CD14-positive monocyte (primary cell): ENCODE results near the gene LRP1B. TPM values are rescaled to one million over a fixed set of nuclear protein-coding genes. Genes with fewer than 3 reads are reported as not detected.

Experiments
- DNase-seq, 3 donors: peaks; one replicate each; pipeline ENCODE4 v3.0.0-alpha.2; 2011 to 2022
- H2AFZ ChIP-seq: 2 replicates; pipeline ENCODE4 v1.6.0; 2012; ENCODE audit warnings: mild to moderate bottlenecking, low read depth, low read length, inconsistent platforms; ENCODE audit not compliant: insufficient read depth, poor library complexity, severe bottlenecking
- H3K27ac ChIP-seq, 2 donors: 1 replicate in 1 of 2; 2 replicates in 1 of 2; pipeline ENCODE4 v1.5.1; 2012 to 2013; ENCODE audit warnings: low read length in 2 of 2, control low read depth in 1 of 2, inconsistent platforms in 1 of 2, low read depth in 1 of 2, mild to moderate bottlenecking in 1 of 2
- H3K27me3 ChIP-seq, 2 donors: one replicate each; pipeline versions ENCODE4 v1.6.0 to v1.6.1; 2011 to 2013; ENCODE audit warnings: low read length in 2 of 2; ENCODE audit not compliant: control insufficient read depth in 2 of 2, insufficient read depth in 2 of 2
- H3K36me3 ChIP-seq, 2 donors: replicated peaks in 1 of 2; 1 replicate in 1 of 2; 2 replicates in 1 of 2; pipeline versions ENCODE4 v1.5.1 to v1.6.1; 2012 to 2013; ENCODE audit warnings: low read length in 2 of 2, control low read depth in 1 of 2, inconsistent platforms in 1 of 2, mild to moderate bottlenecking in 1 of 2; ENCODE audit not compliant: insufficient read depth in 2 of 2, control insufficient read depth in 1 of 2
- H3K4me1 ChIP-seq, 2 donors: 1 replicate in 1 of 2; 2 replicates in 1 of 2; pipeline versions ENCODE4 v1.5.1 to v1.6.1; 2012 to 2013; ENCODE audit warnings: low read length in 2 of 2, control low read depth in 1 of 2, inconsistent platforms in 1 of 2, mild to moderate bottlenecking in 1 of 2, moderate library complexity in 1 of 2; ENCODE audit not compliant: insufficient read depth in 2 of 2, control insufficient read depth in 1 of 2
- H3K4me2 ChIP-seq: replicated peaks from 2 replicates; pipeline ENCODE3; 2012; ENCODE audit warnings: low read length, moderate library complexity, mild to moderate bottlenecking; ENCODE audit not compliant: poor library complexity, severe bottlenecking; ENCODE audit errors: extremely low read depth
- H3K4me3 ChIP-seq, 3 experiments: fragments of 200-600 bp in 1 of 3; sonication (generic) in 1 of 3; replicated peaks in 1 of 3; 1 replicate in 2 of 3; 2 replicates in 1 of 3; pipeline ENCODE4 v1.5.1; 2011 to 2013; ENCODE audit warnings: low read length in 3 of 3, mild to moderate bottlenecking in 3 of 3, control low read depth in 2 of 3, low read depth in 2 of 3, inconsistent platforms in 1 of 3, moderate library complexity in 1 of 3
- H3K79me2 ChIP-seq: 2 replicates; pipeline ENCODE4 v1.6.0; 2012; ENCODE audit warnings: mild to moderate bottlenecking, control low read depth, inconsistent platforms, low read length, moderate library complexity; ENCODE audit not compliant: insufficient read depth
- H3K9ac ChIP-seq: 2 replicates; pipeline ENCODE4 v1.6.0; 2017; ENCODE audit warnings: low read length, mild to moderate bottlenecking; ENCODE audit not compliant: insufficient read depth, poor library complexity, severe bottlenecking
- H3K9me3 ChIP-seq, 2 donors: replicated peaks in 1 of 2; 1 replicate in 1 of 2; 2 replicates in 1 of 2; pipeline versions ENCODE4 v1.5.1 to v1.6.1; 2012 to 2013; ENCODE audit warnings: low read length in 2 of 2, control low read depth in 1 of 2; ENCODE audit not compliant: control insufficient read depth in 1 of 2, insufficient read depth in 1 of 2
- H4K20me1 ChIP-seq: 2 replicates; pipeline ENCODE4 v1.6.0; 2012; ENCODE audit warnings: mild to moderate bottlenecking, low read length, control low read depth, moderate library complexity; ENCODE audit not compliant: insufficient read depth
- H3K27ac Mint-ChIP-seq, 7 donors: one replicate each; pipeline ENCODE4 v1.8.0; 2020; ENCODE audit warnings: mild to moderate bottlenecking in 7 of 7, mixed read lengths in 7 of 7, moderate library complexity in 6 of 7, inconsistent platforms in 2 of 7
- H3K27me3 Mint-ChIP-seq, 3 donors: one replicate each; pipeline ENCODE4 v1.8.0; 2021 to 2022; ENCODE audit warnings: low read depth in 3 of 3, mild to moderate bottlenecking in 3 of 3, mixed read lengths in 3 of 3, moderate library complexity in 3 of 3, inconsistent platforms in 1 of 3
- H3K36me3 Mint-ChIP-seq, 2 donors: one replicate each; pipeline ENCODE4 v1.8.0; 2020; ENCODE audit warnings: mixed read lengths in 2 of 2, inconsistent platforms in 1 of 2, mild to moderate bottlenecking in 1 of 2
- H3K4me1 Mint-ChIP-seq: one replicate; pipeline ENCODE4 v1.8.0; 2020; ENCODE audit warnings: mild to moderate bottlenecking, mixed read lengths
- H3K4me3 Mint-ChIP-seq, 2 donors: one replicate each; pipeline ENCODE4 v1.8.0; 2020; ENCODE audit warnings: mild to moderate bottlenecking in 2 of 2, mixed read lengths in 2 of 2, moderate library complexity in 1 of 2
- H3K9me3 Mint-ChIP-seq, 7 donors: one replicate each; pipeline ENCODE4 v1.8.0; 2020 to 2022; ENCODE audit warnings: mixed read lengths in 7 of 7, mild to moderate bottlenecking in 6 of 7, moderate library complexity in 6 of 7, inconsistent platforms in 2 of 7
- CTCF ChIP-seq: fragments of 200-600 bp; IDR thresholded peaks from one replicate; pipeline ENCODE4 v1.8.0; 2022; ENCODE audit warnings: antibody characterized with exemption, mild to moderate bottlenecking
- WGBS: methylation state at CpG from one replicate; pipeline ENCODE4 v1.1.5; 2013; ENCODE audit warnings: missing lambda C conversion rate; ENCODE audit not compliant: insufficient coverage; 5-methylcytosine and 5-hydroxymethylcytosine counted together
- intact Hi-C, 2 donors: fragments of 100-400 bp; cut with micrococcal nuclease; formaldehyde crosslinking; loops; one replicate each; pipeline versions ENCODE4 v1.15.0 to v1.15.1; 2023
- polyA plus RNA-seq, 3 donors: library from polyadenylated mRNA; depleted of rRNA in 1 of 3; unstranded in 2 of 3; stranded (reverse) in 1 of 3; fragments of 300-500 nt in 2 of 3; fragments of >200 nt in 1 of 3; fragmentation: Illumina TruSeq in 2 of 3; gene quantifications; 1 replicate in 2 of 3; 2 replicates in 1 of 3; pipeline ENCODE4 v1.2.3, GENCODE V29; 2012 to 2021

The LRP1B gene
- polyA plus RNA-seq, 3 donors = not detected

GRCh38 chr2:142178604-142179003, 47.8 kb upstream of the LRP1B start:
- no peak overlapping the region for H2AFZ ChIP-seq
- Mint-ChIP-seq H3K27me3 (peaks cover 0 to 2% (median 0%) of the 10 kb centered on the region in 3 donors), H3K4me3 (no peak overlapping the region), H3K9me3 (no peaks in the 10 kb centered on the region), H3K36me3 (no peaks in the 10 kb centered on the region), H3K27ac (no peak overlapping the region), H3K4me1 (no peaks in the 10 kb centered on the region)
- H3K4me3 ChIP-seq = no peak overlapping the region
- H3K27ac ChIP-seq = no peak overlapping the region
- no CpG with 5 or more reads among the region's 1 CpG for WGBS
- no peaks in the 10 kb centered on the region for H3K36me3 ChIP-seq
- TF ChIP-seq CTCF = no peak
- DNase-seq = no peak
- no peaks in the 10 kb centered on the region for H3K9me3 ChIP-seq
- H3K9ac ChIP-seq = no peak overlapping the region
- H3K4me1 ChIP-seq = no peaks in the 10 kb centered on the region
- intact Hi-C loops = no loop called here
- H3K4me2 ChIP-seq = no peak overlapping the region
- H3K79me2 ChIP-seq = no peaks in the 10 kb centered on the region
- H3K27me3 ChIP-seq = no peaks in the 10 kb centered on the region
- no peaks in the 10 kb centered on the region for H4K20me1 ChIP-seq

DNA sequence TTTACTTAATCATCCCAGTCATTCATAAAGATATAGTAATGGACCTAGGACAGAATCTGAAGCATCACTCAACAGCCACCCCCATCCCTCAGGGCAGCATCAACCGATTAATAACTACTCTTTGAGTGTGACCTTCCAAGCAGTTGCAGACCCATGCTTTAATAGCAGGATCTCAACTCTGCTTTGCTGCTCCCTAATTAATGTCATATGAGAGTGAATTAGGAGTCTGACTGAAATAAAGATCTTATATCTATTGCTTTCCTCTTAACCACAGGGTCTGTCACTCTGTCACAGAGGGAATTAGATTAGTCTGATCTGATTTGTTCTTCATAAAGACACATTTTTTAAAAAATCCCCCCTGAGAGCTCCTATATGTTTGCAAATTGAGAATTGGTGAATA, 46.1 kb upstream of the LRP1B start:
- no peaks in the 10 kb centered on the region for H3K79me2 ChIP-seq
- TF ChIP-seq CTCF = no peak
- Mint-ChIP-seq H3K36me3 (no peaks in the 10 kb centered on the region), H3K27ac (no peak overlapping the region), H3K4me3 (no peak overlapping the region), H3K27me3 (peaks cover 0 to 2% (median 0%) of the 10 kb centered on the region in 3 donors), H3K9me3 (peaks cover 0 to 3% (median 0%) of the 10 kb centered on the region in 7 donors), H3K4me1 (no peaks in the 10 kb centered on the region)
- H2AFZ ChIP-seq = no peak overlapping the region
- no peaks in the 10 kb centered on the region for H3K36me3 ChIP-seq
- intact Hi-C loops = no loop called here
- H3K4me2 ChIP-seq = no peak overlapping the region
- no peaks in the 10 kb centered on the region for H4K20me1 ChIP-seq
- H3K9ac ChIP-seq = no peak overlapping the region
- H3K4me3 ChIP-seq = no peak overlapping the region
- H3K4me1 ChIP-seq = no peaks in the 10 kb centered on the region
- no peaks in the 10 kb centered on the region for H3K27me3 ChIP-seq
- no peak overlapping the region for H3K27ac ChIP-seq
- WGBS = no CpG with 5 or more reads among the region's 1 CpG
- no peaks in the 10 kb centered on the region for H3K9me3 ChIP-seq
- DNase-seq = no peak
